Stimulated activated CD8-positive, alpha-beta memory T cell treated with anti-CD3 and anti-CD28 coated beads, Interleukin-12 subunit alpha, Interleukin-12 subunit beta, amount 100 ng/mL, for 1 hour (primary cell): Measurements from ENCODE around the gene AIF1.

Experiments
- DNase-seq: peaks from one replicate; pipeline ENCODE4 v3.0.0-alpha.2; 2020; ENCODE audit warnings: low read depth

The AIF1 gene

GRCh38 chr6:31642798-31643570 lies 27.9 kb downstream of the AIF1 start:
- DNase-seq = no peak

DNA sequence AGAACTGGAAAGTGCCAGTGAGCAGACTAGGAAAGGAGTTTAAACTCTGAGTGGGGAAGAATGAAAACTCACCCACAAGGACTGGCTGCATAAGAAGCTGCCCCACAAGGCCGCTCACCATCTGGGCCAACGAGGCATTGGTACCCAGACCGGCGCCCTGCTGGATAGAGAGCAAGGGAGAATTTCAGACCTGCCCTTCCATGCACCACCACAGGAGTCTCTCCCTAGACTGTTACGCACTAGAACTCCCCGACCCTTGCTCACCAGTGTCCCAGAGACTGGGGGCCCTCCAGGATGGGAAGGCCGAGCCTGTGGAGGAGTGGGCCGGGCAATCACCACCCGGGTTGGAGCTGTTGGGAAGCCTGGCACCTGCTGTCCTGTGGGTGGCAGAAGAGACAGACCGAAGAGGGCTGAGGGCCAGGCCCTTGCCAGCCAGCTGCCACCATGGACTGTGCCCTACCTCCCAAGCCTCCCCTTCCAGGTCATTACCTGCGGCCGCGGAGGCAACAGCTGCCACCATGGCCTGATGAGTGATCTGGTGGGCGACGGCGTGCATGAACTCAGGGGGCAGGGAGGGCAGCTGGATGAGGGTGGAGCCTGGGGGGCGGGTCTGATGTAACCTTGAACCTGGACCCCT lies 28.9 kb downstream of the AIF1 start:
- DNase-seq = no peak

DNA sequence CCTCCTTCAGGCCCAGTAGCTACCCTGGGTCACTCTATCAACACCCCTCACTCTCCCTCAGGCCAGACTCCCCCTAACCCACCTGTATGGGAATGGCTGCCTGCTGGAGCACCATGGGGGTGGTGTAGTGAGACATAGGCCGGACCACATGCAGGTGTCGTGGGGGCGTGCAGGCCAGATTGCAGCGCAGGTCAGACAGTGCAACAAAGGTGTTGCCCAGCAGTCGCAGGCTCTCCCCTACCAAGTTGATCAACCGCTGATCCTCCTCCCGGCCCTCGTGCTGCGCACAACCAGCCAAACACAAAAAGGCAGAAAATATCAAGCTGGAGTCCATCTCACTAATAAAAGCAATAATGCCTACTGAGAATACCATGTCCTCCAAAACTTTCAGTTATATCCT lies 30.3 kb downstream of the AIF1 start:
- no peak for DNase-seq

DNA sequence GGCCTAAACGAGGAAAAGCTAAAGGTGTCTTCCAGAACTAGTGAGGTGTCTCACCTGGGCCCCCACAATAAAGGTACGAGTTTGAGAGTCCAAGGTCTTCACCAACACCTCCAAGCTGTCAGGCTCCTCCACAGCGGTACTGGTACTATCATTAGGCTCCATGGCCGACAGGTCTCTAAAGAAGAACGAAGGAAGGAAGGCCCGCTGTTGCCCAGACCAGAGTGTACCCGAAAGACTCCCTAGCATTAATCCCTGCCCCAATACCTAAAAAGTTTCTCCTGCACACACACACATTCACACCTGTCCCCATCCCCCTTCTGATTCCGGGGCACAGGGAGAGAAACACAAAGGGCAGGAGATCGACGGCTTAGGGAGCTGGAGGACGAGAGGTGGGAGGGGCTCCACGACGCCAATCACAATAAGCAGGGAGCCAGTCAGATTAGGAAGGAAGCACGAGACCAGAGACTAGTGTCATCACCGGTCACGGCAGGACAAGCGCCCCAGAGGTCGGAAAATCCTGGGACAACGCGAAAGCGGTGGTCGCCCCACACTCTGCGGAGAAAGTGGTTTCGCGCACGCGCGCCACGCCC lies 36.7 kb downstream of the AIF1 start:
- DNase-seq = no peak

DNA sequence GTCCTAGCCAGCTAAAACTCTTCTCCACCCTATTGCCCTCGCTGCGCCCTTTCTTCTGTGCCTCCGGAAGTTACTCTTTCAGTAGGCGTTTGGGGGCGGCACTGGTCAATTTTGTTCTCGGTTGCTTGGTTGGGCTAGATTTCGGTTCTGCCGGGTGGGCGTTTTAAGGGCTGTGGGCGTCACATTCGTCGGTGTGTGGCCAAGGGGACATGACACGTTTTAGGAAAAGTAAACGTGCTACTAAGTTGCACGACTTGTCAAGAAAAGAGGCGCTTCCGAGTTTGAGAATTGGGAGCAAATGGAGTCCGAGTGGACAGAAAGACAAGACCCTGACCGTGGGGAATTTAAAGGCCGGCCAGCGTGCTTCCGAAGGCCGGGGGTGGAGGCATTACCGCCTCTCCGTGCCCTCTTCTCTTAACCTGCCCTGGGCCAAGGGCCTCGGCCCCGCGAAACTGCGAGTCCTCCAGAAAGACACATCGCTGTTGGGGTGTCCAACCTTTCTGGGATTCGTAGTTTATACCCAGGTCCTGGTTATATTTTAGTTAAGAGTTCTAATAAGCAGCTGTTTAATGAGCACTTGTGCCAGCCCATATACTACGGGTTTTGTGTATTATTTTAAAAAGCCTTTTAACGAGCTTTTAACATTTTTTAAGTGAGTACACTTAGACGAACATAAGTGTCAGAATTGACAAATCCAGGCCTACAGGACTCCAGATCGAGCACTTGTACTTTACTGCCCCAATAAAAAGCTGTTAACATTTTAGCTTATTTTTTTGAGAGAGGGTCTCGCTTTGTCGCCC lies 38.1 kb downstream of the AIF1 start:
- DNase-seq = peak; percentile 75

- no peak for DNase-seq
These were observed 39.7 kb downstream of the AIF1 start for GRCh38 chr6:31654574-31655348.

GRCh38 chr6:31655349-31656237 lies 40.6 kb downstream of the AIF1 start, which contains the start of gene APOM:
TSS of gene APOM (plus strand) at chr6:31655894. CDS start at chr6:31655967, 73 bp downstream.
- DNase-seq = no peak

GRCh38 chr6:31657406-31658157 lies 42.5 kb downstream of the AIF1 start:
- DNase-seq = no peak

DNA sequence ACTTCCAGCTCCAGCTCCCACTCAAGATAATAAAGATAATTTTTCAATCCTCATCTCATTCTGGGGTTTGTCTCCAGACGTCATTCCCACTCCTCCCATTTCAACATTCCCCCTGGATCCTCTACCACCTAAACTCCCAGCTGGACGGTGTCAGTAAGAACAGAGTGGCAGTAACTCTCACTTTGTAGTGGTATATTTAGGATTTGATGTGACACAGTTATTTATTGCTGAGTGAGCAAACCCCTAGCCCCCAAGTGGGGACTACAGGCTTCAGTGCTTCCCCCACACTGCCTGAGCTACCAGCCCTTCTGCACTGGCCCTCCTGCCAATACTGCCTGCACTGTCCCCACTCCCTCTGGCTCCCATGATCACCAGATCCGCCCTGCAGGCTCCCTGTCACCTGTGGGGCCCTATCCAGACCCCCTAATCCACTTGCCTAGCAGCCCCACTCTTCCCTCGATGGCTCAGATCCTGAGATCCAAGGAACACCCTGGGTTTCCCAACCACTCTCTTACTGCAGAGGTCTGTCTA lies 43.2 kb downstream of the AIF1 start:
- no peak for DNase-seq

DNA sequence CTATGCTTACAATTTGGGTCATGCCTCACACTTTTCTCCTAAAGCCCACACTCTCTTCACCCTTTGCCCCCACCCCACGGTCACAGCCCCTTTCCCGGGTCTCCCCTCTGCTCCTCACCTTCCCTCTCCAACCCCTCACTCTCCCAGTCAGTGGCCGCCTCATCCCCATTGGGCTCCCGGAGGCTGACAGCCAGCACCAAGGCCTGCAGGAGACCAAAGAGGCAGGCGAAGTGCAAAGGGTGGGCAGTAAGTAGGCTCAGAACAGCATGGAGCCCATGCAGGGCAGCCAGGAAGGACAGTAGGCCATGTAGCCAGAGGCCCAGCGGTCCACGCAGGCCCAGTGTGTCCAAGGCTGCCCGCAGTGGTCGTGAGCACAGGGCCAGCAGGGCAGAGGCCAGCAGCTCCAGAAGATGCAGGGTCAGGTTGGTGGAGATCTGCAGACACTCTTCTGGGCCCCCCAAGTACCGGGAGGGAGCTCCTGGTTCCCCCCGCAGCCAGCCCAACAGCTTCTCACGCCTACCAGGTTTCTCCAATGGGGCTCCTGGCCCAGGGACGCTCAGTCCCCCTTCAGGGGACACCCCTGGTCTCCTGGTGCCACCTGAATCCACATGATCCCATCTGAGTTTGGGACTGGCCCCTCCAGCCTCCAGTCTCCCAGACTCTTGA lies 44.1 kb downstream of the AIF1 start:
- no peak for DNase-seq

DNA sequence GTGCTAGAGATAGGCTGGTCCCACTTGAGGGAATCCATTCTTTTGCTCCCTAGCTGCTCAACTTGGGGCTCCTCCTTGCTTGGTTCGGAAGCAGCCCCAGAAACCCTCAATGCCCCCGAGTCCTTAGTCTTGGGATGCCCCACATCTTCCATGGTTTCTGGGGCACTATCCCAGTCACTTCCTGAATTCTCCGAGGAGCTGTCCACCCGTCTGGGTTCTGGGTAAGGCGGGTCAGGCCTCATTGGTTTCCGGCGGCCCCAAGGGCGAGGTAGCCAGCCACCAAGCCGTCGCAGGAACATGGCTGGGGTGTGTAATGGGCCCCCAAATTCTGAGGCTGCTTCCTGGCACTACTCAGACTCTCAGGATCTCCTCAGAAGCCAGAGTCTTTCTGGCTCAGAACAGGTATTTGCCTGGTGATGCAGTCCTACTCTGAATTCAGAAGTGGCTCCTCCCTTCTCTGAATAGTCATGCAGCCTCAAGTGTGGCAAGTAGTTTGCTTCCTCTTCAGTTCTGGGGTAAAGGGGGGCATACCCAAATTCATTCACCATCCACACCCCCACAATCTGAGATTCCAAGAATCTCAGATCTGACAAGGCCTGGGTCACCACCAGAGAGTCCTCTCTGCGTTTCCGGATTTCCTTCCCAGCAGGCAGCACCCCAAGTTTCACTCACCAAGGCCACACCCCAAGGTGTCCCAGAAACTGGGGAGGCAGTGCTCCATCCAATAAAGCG lies 44.8 kb downstream of the AIF1 start:
- no peak for DNase-seq

DNA sequence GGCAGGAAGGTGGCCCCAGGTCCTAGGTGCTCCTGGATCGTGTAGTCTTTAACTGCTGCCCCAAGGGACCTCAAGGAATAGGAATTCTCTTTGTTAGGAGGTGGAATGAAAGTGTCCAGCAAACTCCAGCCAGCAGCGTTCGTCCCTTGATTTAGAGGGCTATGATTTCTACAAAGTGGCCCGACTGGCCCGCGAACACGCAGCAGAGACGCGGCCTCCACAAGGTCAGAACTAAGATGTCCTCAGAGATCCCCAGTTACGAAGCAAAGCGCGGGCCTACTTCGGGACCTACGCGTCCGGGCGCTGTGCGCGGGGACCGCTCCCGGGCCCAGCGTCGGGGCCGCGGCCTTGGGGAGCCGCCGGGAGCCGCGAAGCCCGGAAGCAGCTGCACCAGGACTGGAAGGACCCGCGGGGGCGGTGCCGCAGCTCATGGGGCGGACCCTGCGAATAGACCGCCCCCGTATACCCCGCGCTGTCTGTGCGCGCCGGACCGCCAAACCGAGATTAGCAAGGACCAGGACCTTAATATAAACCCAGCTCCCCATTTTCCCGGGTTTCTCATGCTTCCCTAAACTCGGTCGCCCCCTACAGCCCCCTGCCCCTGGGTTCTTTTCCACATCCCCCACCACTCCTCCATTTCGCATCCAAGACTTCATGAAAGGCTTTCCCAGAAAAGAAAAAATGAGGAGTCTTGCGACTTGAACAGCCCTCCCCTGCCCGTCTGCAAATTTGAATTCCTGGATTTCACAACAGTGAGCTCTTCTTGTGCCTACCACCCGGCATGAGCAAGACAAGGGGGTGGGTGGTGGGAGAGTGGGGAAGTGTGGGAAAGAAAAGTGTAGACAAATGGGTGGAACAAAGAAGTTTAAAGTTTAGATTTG lies 45.6 kb downstream of the AIF1 start, which contains the start of gene C6orf47:
Gene C6orf47, minus strand, starts transcription at position 398 of the 881 bp plus-strand sequence. CDS start 831 bp downstream, outside the sequence.
- peak; percentile 65 for DNase-seq

DNA sequence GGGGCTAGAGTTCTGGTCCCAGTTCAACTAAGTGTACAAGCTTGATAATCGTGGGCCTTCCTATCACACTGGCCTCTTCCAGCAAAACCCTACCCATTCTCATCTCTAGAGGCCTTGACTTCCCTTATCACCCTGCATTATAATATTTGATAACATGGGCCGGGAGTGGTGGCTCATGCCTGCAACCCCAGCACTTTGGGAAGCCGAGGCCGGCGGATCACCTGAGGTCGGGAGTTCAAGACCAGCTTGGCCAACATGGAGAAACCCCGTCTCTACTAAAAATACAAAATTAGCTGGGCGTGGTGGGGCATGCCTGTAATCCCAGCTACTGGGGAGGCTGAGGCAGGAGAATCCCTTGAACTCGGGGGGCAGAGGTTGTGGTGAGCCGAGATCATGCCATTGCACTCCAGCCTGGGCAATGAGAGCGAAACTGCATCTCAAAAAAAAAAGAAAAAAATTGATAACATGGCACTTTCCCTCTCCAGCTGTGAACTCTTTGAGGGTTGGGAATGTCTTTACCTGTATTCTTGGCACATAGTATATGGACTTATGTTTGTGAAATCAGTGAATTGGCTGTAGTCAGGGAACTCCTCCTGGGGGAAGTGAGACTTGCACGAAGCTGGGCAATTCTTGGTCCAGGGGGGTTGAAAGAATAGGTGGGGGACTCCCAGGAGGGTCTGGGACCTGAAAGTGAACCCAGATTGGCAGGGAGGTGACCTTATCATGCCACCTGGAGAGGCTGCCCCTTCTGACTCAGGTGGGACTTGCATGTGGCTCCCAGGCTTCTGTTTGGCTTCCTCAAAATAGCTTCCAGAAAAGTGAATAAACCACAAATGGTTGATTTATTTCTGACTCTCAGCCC lies 46.5 kb downstream of the AIF1 start:
- no peak for DNase-seq

DNA sequence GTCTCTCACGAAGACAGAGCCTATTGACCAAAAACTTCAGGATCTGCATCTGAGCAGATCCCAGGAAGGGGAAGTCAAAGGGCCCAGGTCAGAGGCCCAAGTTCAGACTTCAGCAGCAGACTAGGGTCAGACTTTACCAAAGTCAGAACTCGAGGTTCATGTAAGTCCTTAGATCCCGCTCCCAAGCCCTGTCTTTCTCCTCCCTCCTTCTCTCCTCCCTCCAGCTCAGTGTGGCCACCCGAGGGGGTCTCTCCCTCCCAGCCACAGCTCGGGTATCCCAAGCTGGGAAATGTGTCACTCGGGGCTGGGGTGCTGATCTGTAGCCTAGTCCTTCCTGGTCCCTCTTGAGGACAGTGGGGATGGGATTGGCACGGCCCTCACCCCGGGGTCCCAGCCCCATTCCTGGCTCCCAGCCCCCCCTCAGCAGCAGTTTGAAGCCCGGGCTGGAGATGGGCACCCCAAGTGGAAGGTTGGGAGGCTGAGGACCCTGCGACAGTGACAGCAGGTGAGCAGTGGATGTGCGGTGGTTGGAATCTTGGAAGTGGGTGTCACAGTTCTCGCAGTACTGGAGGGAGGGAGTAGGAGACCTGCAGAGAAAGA lies 47.2 kb downstream of the AIF1 start:
- DNase-seq = no peak

DNA sequence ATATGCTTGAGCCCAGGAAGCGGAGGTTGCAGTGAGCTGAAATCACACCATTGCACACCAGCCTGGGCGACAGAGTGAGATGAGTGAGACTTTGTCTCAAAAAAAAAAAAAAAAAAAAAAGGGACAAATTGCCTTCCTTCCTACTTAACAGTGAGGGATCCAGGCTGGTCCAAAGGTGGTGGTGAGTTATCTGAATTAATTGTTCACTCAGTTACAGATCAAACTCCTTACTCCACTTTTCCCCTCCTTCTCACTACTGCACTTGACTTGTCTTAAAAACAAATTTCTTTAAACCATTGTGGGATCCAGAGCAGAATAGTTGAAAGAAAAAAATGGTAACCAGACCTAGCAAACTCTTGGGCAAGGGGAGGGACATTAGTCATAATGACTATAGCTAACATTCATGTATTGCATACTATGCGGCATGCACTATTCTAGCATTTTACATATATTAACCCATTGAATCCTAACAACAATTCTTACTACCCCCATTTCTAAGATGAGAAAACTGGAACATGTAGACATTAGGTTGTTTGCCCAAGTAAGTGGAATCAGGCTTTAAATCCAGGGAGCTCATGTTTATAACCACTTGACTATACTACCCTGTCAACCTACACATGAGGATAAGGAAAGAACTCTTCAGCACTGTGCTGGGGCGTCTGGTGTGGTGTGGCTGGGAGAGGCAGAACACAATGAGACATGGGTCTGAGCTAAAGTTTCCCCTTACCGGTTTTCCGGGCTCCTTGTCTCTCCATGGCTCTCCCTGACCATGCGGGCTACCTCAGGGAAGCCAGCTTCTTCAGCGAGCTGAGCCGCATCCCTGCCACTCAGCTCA lies 48.3 kb downstream of the AIF1 start:
- no peak for DNase-seq
